A549 (cell line): Measurements from ENCODE around the gene RBKS.

Experiments used
- EHMT2 ChIP-seq: fragments of 200-600 bp; sonication (generic); IDR thresholded peaks from 2 replicates; pipeline ENCODE4 v1.6.1; 2016; ENCODE audit warnings: antibody characterized with exemption, low read depth, mild to moderate bottlenecking, moderate library complexity
- EP300 ChIP-seq, 2 experiments: fragments of >200 bp; sonication (Bioruptor Twin); formaldehyde crosslinking; IDR thresholded peaks; 2 replicates in 1 of 2; 3 replicates in 1 of 2; pipeline ENCODE4 v1.6.1; 2016 to 2017
- KDM1A ChIP-seq: fragments of 200-600 bp; sonication (generic); IDR thresholded peaks from 2 replicates; pipeline ENCODE4 v1.6.1; 2016; ENCODE audit warnings: low read depth, mild to moderate bottlenecking
- POLR2A ChIP-seq: IDR thresholded peaks from 2 replicates; pipeline ENCODE4 v1.6.1; 2012; ENCODE audit warnings: mild to moderate bottlenecking, low read length
- RFX5 ChIP-seq: fragments of 450-650 bp; IDR thresholded peaks from 2 replicates; pipeline ENCODE4 v1.7.1; 2014; ENCODE audit warnings: antibody characterized with exemption, mild to moderate bottlenecking, moderate library complexity
- RNF2 ChIP-seq: fragments of 200-600 bp; sonication (generic); IDR thresholded peaks from 2 replicates; pipeline ENCODE4 v1.6.1; 2016; ENCODE audit warnings: low read depth, mild to moderate bottlenecking, antibody characterized with exemption, moderate library complexity, borderline replicate concordance
- TF ChIP-seq, protein P1 (sequence below): fragments of 250-450 bp; sonication (Bioruptor Pico); IDR thresholded peaks from 2 replicates; pipeline ENCODE4 v1.5.0; 2020; ENCODE audit warnings: low read depth, mild to moderate bottlenecking, moderate library complexity
- TF ChIP-seq, protein P2 (sequence below): fragments of >200 bp; sonication (Bioruptor Twin); formaldehyde crosslinking; IDR thresholded peaks from 3 replicates; pipeline ENCODE4 v1.5.1; 2016

DNA sequence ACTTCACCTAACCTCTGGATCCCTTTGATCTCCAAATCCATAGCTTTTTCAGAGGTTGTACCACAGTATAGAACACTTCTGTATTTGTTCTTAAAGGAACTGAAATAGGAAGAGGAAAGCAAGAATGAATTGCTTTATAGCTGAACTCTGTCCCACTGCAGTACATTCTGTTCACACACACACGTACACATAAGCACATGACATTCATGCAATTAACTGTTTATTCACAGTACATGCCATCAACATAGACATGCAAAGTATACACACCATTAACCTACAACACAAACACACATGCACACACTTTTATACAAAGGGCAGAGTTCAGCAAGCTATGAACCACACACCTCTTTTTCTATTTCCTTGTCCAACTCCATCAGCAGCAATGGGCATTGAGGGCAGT, 75.4 kb downstream of the RBKS start:
- TF ChIP-seq RFX5 (no peak), KDM1A (no peak), EP300 (IDR thresholded peaks at IDR 0.05) (no peak), RNF2 (no peak), EHMT2 (no peak), POLR2A (no peak)
- TF ChIP-seq, protein P1, sequence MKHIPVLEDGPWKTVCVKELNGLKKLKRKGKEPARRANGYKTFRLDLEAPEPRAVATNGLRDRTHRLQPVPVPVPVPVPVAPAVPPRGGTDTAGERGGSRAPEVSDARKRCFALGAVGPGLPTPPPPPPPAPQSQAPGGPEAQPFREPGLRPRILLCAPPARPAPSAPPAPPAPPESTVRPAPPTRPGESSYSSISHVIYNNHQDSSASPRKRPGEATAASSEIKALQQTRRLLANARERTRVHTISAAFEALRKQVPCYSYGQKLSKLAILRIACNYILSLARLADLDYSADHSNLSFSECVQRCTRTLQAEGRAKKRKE (CRISPR knock-in tag) = no peak
- TF ChIP-seq, protein P2, sequence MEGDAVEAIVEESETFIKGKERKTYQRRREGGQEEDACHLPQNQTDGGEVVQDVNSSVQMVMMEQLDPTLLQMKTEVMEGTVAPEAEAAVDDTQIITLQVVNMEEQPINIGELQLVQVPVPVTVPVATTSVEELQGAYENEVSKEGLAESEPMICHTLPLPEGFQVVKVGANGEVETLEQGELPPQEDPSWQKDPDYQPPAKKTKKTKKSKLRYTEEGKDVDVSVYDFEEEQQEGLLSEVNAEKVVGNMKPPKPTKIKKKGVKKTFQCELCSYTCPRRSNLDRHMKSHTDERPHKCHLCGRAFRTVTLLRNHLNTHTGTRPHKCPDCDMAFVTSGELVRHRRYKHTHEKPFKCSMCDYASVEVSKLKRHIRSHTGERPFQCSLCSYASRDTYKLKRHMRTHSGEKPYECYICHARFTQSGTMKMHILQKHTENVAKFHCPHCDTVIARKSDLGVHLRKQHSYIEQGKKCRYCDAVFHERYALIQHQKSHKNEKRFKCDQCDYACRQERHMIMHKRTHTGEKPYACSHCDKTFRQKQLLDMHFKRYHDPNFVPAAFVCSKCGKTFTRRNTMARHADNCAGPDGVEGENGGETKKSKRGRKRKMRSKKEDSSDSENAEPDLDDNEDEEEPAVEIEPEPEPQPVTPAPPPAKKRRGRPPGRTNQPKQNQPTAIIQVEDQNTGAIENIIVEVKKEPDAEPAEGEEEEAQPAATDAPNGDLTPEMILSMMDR = no peak
